Mammary epithelial cell (primary cell): Measurements from ENCODE around the gene CROCC.

ENCODE experiments used
- EZH2 ChIP-seq: IDR thresholded peaks from 2 replicates; pipeline ENCODE4 v1.6.1; 2012; ENCODE audit warnings: low read length, inconsistent platforms, borderline replicate concordance
- TF ChIP-seq, protein P1 (sequence below), 2 donors: IDR thresholded peaks in 1 of 2; conservative IDR thresholded peaks in 1 of 2; 2 replicates each; pipeline ENCODE4 v1.5.1; 2011 to 2012; ENCODE audit warnings: inconsistent platforms in 2 of 2, low read length in 2 of 2, mild to moderate bottlenecking in 2 of 2, control low read depth in 1 of 2, low read depth in 1 of 2; ENCODE audit not compliant: insufficient read depth in 1 of 2; ENCODE audit errors: extremely low read depth in 1 of 2

DNA sequence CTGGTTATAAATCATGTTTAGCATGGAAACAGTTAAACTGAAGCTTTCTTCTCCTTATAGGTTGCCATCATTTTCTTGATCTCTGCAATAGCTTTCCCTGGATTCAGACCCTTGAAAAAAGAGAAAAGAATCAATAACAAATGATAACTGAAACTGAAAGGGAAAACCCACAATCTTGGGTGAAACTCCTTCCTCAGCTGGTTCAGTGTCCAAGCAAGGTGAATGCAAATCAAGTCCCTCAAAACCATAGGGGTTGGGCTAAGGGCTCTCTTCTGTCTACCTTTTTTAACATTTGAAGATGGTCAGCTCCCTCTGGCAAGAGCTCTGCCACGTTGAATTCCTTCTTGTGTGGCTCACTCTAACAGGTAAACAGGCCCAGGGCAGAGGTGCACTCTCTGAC lies 97.1 kb downstream of the CROCC start:
- TF ChIP-seq, protein P1, sequence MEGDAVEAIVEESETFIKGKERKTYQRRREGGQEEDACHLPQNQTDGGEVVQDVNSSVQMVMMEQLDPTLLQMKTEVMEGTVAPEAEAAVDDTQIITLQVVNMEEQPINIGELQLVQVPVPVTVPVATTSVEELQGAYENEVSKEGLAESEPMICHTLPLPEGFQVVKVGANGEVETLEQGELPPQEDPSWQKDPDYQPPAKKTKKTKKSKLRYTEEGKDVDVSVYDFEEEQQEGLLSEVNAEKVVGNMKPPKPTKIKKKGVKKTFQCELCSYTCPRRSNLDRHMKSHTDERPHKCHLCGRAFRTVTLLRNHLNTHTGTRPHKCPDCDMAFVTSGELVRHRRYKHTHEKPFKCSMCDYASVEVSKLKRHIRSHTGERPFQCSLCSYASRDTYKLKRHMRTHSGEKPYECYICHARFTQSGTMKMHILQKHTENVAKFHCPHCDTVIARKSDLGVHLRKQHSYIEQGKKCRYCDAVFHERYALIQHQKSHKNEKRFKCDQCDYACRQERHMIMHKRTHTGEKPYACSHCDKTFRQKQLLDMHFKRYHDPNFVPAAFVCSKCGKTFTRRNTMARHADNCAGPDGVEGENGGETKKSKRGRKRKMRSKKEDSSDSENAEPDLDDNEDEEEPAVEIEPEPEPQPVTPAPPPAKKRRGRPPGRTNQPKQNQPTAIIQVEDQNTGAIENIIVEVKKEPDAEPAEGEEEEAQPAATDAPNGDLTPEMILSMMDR (conservative IDR thresholded peaks at IDR 0.05 in 1 of 2, IDR thresholded peaks at IDR 0.05 in 1 of 2; ENCODE audit: extremely low read depth in 1 of 2, insufficient read depth in 1 of 2, low read depth in 1 of 2, low read length in 2 of 2) = no peak
- TF ChIP-seq EZH2 = no peak
